ENCODE measurements around the gene ACSL1. TPM values are rescaled to one million over a fixed set of nuclear protein-coding genes. Genes with fewer than 3 reads are reported as not detected.

The ACSL1 gene
- polyA plus RNA-seq, 1 donor (not counting 4 experiments of a cell fraction or from before 2014, with no cell fraction given), result 60.6 TPM

DNA sequence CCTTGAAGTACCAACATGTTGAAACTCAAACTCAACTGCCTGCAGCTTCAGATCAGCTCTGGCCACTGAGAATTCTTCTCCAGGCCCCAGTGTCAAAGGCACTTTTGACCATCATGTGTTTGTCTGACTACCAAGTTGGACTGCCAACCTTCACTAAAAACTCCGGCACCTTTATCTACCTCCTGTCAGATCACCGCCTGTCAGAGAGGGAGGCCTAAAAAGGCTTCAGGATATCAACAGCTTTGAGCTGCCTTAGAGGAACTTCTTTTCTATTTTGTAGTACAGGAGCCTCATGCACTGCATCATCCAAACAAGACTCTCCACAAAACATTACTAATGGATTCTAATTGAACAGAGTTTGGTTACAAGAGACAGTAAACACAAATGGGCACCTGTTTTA, 2.8 kb downstream of the ACSL1 start:
- H3K27ac ChIP-seq (ENCODE audit: control insufficient read depth, insufficient read depth, low read length), result no peak overlapping the region
- no peaks in the 10 kb centered on the region for H3K36me3 ChIP-seq (ENCODE audit: control insufficient read depth in 2 of 2, extremely low read depth in 1 of 2, insufficient read depth in 2 of 2, low read length in 2 of 2)
- H3K4me3 ChIP-seq (ENCODE audit: control insufficient read depth in 2 of 3, extremely low read depth in 1 of 3, insufficient read depth in 2 of 3, low read depth in 1 of 3, low read length in 3 of 3), result no peak overlapping the region
- no peaks in the 10 kb centered on the region for H3K9me3 ChIP-seq (ENCODE audit: control insufficient read depth, low read depth, low read length)
- no peaks in the 10 kb centered on the region for H3K9me1 ChIP-seq (ENCODE audit: control insufficient read depth, extremely low read depth, insufficient read depth, low read length)
- no peak overlapping the region for H3K4me2 ChIP-seq (ENCODE audit: control insufficient read depth, extremely low read depth, insufficient read depth, low read depth, low read length)
- dilution Hi-C loops (cut with MboI; ENCODE audit: extremely low pct_ligation_motif_present, low sequenced_read_pairs), result no loop called here
- no peaks in the 10 kb centered on the region for H4K20me1 ChIP-seq (ENCODE audit: control insufficient read depth, extremely low read depth, insufficient read depth, low read length)
- H2AFZ ChIP-seq (ENCODE audit: control insufficient read depth, low read length), result no peak overlapping the region
- TF ChIP-seq, protein P1, sequence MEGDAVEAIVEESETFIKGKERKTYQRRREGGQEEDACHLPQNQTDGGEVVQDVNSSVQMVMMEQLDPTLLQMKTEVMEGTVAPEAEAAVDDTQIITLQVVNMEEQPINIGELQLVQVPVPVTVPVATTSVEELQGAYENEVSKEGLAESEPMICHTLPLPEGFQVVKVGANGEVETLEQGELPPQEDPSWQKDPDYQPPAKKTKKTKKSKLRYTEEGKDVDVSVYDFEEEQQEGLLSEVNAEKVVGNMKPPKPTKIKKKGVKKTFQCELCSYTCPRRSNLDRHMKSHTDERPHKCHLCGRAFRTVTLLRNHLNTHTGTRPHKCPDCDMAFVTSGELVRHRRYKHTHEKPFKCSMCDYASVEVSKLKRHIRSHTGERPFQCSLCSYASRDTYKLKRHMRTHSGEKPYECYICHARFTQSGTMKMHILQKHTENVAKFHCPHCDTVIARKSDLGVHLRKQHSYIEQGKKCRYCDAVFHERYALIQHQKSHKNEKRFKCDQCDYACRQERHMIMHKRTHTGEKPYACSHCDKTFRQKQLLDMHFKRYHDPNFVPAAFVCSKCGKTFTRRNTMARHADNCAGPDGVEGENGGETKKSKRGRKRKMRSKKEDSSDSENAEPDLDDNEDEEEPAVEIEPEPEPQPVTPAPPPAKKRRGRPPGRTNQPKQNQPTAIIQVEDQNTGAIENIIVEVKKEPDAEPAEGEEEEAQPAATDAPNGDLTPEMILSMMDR (optimal IDR thresholded peaks at IDR 0.05 in 1 of 3, IDR thresholded peaks at IDR 0.05 in 1 of 3, conservative IDR thresholded peaks at IDR 0.05 in 1 of 3; ENCODE audit: extremely low read depth in 1 of 3, insufficient read depth in 2 of 3, low read length in 3 of 3), result no peak
- no peak for TF ChIP-seq EZH2 (IDR thresholded peaks at IDR 0.05; ENCODE audit: low read length)
- peaks cover 18% of the 10 kb centered on the region for H3K79me2 ChIP-seq (ENCODE audit: control insufficient read depth, insufficient read depth, low read length)
- FAIRE-seq (no peak), DNase-seq (ENCODE audit: low read depth, low spot score) (no peak)
- H3K9ac ChIP-seq (ENCODE audit: control insufficient read depth, extremely low read depth, insufficient read depth, low read length), result no peak overlapping the region
- H3K4me1 ChIP-seq (ENCODE audit: control insufficient read depth, extremely low read depth, insufficient read depth, low read length), result peaks cover 10% of the 10 kb centered on the region
- H3K27me3 ChIP-seq (ENCODE audit: control insufficient read depth, extremely low read depth, insufficient read depth, low read length), result peaks cover 3% of the 10 kb centered on the region

- dilution Hi-C loops (cut with MboI; ENCODE audit: extremely low pct_ligation_motif_present, low sequenced_read_pairs), result no loop called here
- H3K9me1 ChIP-seq (ENCODE audit: control insufficient read depth, extremely low read depth, insufficient read depth, low read length), result no peaks in the 10 kb centered on the region
- TF ChIP-seq, protein P1 (optimal IDR thresholded peaks at IDR 0.05 in 1 of 3, IDR thresholded peaks at IDR 0.05 in 1 of 3, conservative IDR thresholded peaks at IDR 0.05 in 1 of 3; ENCODE audit: extremely low read depth in 1 of 3, insufficient read depth in 2 of 3, low read length in 3 of 3), result no peak
- no peak for TF ChIP-seq EZH2 (IDR thresholded peaks at IDR 0.05; ENCODE audit: low read length)
- H3K27ac ChIP-seq (ENCODE audit: control insufficient read depth, insufficient read depth, low read length), result no peak overlapping the region
- no peak for DNase-seq (ENCODE audit: low read depth, low spot score)
- FAIRE-seq, result no peak
- peaks cover 10% of the 10 kb centered on the region for H3K4me1 ChIP-seq (ENCODE audit: control insufficient read depth, extremely low read depth, insufficient read depth, low read length)
- H2AFZ ChIP-seq (ENCODE audit: control insufficient read depth, low read length), result no peak overlapping the region
- peaks cover 3% of the 10 kb centered on the region for H3K27me3 ChIP-seq (ENCODE audit: control insufficient read depth, extremely low read depth, insufficient read depth, low read length)
- no peak overlapping the region for H3K4me3 ChIP-seq (ENCODE audit: control insufficient read depth in 2 of 3, extremely low read depth in 1 of 3, insufficient read depth in 2 of 3, low read depth in 1 of 3, low read length in 3 of 3)
- no peak overlapping the region for H3K9ac ChIP-seq (ENCODE audit: control insufficient read depth, extremely low read depth, insufficient read depth, low read length)
- H3K79me2 ChIP-seq (ENCODE audit: control insufficient read depth, insufficient read depth, low read length), result peaks cover 21% of the 10 kb centered on the region
- no peaks in the 10 kb centered on the region for H4K20me1 ChIP-seq (ENCODE audit: control insufficient read depth, extremely low read depth, insufficient read depth, low read length)
- no peak overlapping the region for H3K4me2 ChIP-seq (ENCODE audit: control insufficient read depth, extremely low read depth, insufficient read depth, low read depth, low read length)
- no peaks in the 10 kb centered on the region for H3K36me3 ChIP-seq (ENCODE audit: control insufficient read depth in 2 of 2, extremely low read depth in 1 of 2, insufficient read depth in 2 of 2, low read length in 2 of 2)
- no peaks in the 10 kb centered on the region for H3K9me3 ChIP-seq (ENCODE audit: control insufficient read depth, low read depth, low read length)
Observed at GRCh38 chr4:184822356-184822755, 3.4 kb downstream of the ACSL1 start.

All from keratinocyte (primary cell).